ENCODE data around the gene PRKCE.
"Not testable (repeated sequence)": the region's sequence is repeated elsewhere in the genome, so short reads cannot be mapped to it uniquely, and the experiment has no call there.

PRKCE gene

GRCh38 chr2:46198164-46198883 lies 546.8 kb downstream of the PRKCE start:
- no peak for DNase-seq (ENCODE audit: extremely low read depth in 1 of 2, low read depth in 1 of 2)

- DNase-seq (ENCODE audit: extremely low read depth in 1 of 2, low read depth in 1 of 2): no peak
These were observed 547.5 kb downstream of the PRKCE start for GRCh38 chr2:46198966-46199365.

GRCh38 chr2:46200100-46200690 lies 548.7 kb downstream of the PRKCE start:
- no peak for DNase-seq (ENCODE audit: extremely low read depth in 1 of 2, low read depth in 1 of 2)

GRCh38 chr2:46200861-46201605 lies 549.6 kb downstream of the PRKCE start:
- no peak for DNase-seq (ENCODE audit: extremely low read depth in 1 of 2, low read depth in 1 of 2)

GRCh38 chr2:46202453-46202852 lies 551.0 kb downstream of the PRKCE start:
- no peak for DNase-seq (ENCODE audit: extremely low read depth in 1 of 2, low read depth in 1 of 2)

- DNase-seq (ENCODE audit: extremely low read depth in 1 of 2, low read depth in 1 of 2): no peak
These were observed 551.5 kb downstream of the PRKCE start for GRCh38 chr2:46202987-46203386.

DNA sequence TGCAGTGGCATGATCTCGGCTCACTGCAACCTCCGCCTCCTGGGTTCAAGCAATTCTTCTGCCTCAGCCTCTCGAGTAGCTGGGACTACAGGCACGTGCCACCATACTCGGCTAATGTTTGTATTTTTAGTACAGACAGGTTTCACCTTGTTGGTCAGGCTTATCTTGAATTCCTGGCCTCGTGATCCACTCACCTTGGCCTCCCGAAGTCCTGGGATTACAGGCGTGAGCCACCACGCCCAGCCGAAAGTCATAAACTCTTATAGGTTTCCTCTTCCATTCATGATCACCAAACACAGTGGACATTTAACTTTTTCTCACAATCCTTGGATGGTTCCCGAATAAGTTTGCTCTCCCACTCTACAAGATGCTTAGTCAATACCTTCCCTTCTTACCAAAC lies 552.2 kb downstream of the PRKCE start:
- not testable (repeated sequence) for DNase-seq (ENCODE audit: extremely low read depth in 1 of 2, low read depth in 1 of 2)

- DNase-seq (ENCODE audit: extremely low read depth in 1 of 2, low read depth in 1 of 2): no peak
These were observed 556.1 kb downstream of the PRKCE start for GRCh38 chr2:46207591-46207990.

DNA sequence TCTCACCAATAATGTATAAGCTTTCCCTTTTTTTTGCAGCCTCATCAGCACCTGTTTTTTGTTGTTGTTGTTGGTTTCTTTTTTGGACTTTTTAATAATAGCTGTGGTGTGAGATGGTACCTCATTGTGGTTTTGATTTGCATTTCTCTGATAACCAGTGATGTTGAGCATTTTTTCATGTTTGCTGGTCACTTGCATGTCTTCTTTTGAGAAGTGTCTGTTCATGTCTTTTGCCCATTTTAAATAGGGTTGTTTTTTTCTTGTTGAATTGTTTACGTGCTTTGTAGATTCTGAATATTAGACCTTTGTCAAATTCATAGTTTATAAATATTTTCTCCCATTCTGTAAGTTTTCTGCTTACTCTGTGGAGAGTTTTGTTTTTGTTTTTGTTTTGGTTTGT lies 557.3 kb downstream of the PRKCE start:
- DNase-seq (ENCODE audit: extremely low read depth in 1 of 2, low read depth in 1 of 2): no peak

GRCh38 chr2:46210063-46210462 lies 558.6 kb downstream of the PRKCE start:
- no peak for DNase-seq (ENCODE audit: extremely low read depth in 1 of 2, low read depth in 1 of 2)

DNA sequence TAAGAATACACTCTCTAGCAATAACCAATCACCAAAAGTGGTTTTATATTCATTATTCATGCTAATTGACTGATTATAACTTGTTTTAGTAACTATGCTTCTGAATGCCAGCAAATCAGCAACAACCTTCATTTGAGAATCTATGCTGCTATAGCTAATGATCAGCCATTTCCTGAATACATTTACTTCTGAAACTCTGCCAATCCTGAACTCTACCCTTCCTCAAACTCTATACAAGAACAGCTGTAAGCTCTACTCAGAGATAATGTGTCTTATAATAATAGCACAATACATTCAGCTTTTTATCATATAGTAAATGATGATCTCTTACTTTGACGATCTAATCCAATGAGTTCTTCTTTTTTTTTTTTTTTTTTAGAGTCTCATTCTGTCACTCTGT lies 560.0 kb downstream of the PRKCE start:
- DNase-seq (ENCODE audit: extremely low read depth in 1 of 2, low read depth in 1 of 2): no peak

DNA sequence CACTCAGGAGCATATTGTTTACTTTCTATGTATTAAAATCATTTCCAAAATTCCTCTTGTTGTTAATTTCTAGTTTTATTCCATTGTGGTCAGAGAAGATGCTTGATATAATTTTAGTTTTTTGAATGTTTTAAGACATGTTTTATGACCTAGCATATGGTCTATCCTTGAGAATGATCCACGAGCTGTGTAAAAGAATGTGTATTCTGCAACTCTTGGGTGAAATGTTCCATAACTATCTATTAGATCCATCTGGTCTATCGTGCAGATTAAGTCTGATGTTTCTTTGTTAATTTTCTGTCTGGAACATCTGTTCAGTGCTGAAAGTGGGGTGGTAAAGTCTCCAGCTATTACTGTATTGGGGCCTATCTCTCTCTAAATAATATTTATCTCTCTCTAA lies 562.4 kb downstream of the PRKCE start:
- DNase-seq (ENCODE audit: extremely low read depth in 1 of 2, low read depth in 1 of 2): no peak

- no peak for DNase-seq (ENCODE audit: extremely low read depth in 1 of 2, low read depth in 1 of 2)
These were observed 564.7 kb downstream of the PRKCE start for GRCh38 chr2:46216213-46216612.

GRCh38 chr2:46223514-46223913 lies 572.0 kb downstream of the PRKCE start:
- DNase-seq (ENCODE audit: extremely low read depth in 1 of 2, low read depth in 1 of 2): not testable (repeated sequence)

- no peak for DNase-seq (ENCODE audit: extremely low read depth in 1 of 2, low read depth in 1 of 2)
These were observed 573.7 kb downstream of the PRKCE start for GRCh38 chr2:46225150-46225625.

DNA sequence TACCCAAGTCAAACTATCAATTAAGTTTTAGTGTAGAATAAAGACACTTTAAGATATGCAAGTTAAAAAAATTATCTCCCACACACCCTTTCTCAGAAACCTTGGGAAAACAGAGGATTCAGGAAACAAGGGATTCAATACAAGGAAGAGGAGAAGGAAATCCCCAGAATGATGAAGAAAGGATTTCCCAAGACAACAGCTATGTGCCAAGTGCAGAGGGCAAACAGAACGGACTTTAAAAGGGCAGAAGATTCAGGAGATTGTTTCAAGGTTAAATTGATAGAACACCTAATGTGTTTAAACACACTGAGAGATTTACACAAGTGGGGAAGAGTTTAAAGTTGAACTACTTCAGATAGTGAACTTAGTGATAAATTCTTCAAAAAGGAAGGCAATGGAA lies 574.3 kb downstream of the PRKCE start:
- DNase-seq (ENCODE audit: extremely low read depth in 1 of 2, low read depth in 1 of 2): no peak

DNA sequence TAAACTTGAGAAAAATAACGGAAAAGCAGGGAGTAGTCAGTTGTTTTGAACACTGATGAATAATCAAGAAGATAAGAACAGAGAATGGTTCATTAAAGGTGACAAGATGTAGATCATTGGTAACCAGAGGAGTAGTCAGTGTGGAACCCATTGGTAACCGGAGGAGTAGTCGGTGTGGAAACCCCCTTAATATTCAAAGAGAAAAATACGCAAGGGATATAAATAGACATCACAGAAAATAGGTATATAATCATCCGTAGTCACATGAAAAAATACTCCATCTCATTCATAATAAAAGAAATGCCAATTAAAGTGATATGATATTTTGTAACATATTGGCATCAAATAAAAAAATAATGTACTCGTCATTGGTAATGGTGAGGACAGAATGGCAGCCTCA lies 575.1 kb downstream of the PRKCE start:
- DNase-seq (ENCODE audit: extremely low read depth in 1 of 2, low read depth in 1 of 2): no peak

- no peak for DNase-seq (ENCODE audit: extremely low read depth in 1 of 2, low read depth in 1 of 2)
These were observed 575.5 kb downstream of the PRKCE start for GRCh38 chr2:46227022-46227421.

DNA sequence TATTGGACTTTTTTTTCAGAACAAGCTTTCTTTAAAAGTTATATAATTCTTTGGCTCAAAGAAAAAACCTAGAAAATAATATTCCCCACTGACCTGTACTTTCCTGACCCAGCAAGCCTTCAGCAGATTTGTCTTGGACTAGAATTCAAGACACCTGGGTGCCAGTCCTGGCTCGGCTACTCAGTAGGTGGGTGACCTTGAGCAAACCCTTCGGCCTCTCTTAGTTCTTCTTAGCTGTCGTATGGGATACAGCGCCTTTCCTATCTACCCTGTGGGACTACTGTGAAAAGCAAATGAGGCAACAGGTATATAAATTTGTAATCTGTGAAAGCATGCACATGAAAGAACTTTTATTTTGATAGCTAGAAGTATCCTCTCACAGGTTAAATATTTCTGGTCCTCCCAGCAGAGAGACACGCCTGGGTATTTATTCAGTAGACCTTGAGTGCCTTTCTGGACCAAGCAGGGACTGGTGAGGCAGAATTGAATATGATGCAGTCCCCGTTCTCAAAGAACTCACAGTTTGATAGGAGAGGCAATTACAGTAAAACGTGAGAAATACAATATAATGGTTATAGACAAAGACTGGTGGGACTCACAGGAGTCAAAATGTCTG lies 576.3 kb downstream of the PRKCE start:
- DNase-seq (ENCODE audit: extremely low read depth in 1 of 2, low read depth in 1 of 2): no peak

- DNase-seq (ENCODE audit: extremely low read depth in 1 of 2, low read depth in 1 of 2): no peak
These were observed 577.9 kb downstream of the PRKCE start for GRCh38 chr2:46229134-46230063.
